PC-9 (cell line): Measurements from ENCODE around the gene CIP2A.

Experiments used
- EZH2 ChIP-seq: fragments of 200-600 bp; sonication (generic); IDR thresholded peaks from 2 replicates; pipeline ENCODE4 v1.8.0; 2017; ENCODE audit warnings: antibody characterized with exemption, low read depth
- TF ChIP-seq, protein P1 (sequence below): fragments of 200-600 bp; sonication (generic); conservative IDR thresholded peaks from 2 replicates; pipeline ENCODE4 v1.6.1; 2017; ENCODE audit warnings: mixed run types, antibody characterized with exemption, mild to moderate bottlenecking, moderate library complexity

DNA sequence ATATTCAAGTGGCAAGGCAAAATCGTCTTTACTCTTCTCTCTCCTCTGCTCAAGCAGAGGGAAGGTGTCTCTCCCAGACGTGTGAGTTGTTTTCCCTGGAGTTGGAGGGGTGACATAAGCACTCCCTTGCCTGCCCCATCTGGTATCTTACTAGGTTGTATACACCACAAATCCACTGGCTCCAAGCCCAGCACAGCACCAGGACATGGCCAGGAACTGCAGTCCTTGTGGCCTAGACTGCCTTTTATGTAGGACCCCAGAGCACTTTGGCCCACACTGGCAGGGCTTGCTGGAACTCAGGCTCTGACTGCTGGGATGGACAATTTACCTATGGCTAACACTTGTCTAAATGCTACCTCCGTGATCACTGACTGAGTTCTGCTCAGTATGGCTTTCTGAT lies 34.3 kb upstream of the CIP2A start:
- TF ChIP-seq, protein P1, sequence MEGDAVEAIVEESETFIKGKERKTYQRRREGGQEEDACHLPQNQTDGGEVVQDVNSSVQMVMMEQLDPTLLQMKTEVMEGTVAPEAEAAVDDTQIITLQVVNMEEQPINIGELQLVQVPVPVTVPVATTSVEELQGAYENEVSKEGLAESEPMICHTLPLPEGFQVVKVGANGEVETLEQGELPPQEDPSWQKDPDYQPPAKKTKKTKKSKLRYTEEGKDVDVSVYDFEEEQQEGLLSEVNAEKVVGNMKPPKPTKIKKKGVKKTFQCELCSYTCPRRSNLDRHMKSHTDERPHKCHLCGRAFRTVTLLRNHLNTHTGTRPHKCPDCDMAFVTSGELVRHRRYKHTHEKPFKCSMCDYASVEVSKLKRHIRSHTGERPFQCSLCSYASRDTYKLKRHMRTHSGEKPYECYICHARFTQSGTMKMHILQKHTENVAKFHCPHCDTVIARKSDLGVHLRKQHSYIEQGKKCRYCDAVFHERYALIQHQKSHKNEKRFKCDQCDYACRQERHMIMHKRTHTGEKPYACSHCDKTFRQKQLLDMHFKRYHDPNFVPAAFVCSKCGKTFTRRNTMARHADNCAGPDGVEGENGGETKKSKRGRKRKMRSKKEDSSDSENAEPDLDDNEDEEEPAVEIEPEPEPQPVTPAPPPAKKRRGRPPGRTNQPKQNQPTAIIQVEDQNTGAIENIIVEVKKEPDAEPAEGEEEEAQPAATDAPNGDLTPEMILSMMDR, result no peak
- no peak for TF ChIP-seq EZH2
